Measurements from ENCODE around the gene RGS7.

The RGS7 gene

DNA sequence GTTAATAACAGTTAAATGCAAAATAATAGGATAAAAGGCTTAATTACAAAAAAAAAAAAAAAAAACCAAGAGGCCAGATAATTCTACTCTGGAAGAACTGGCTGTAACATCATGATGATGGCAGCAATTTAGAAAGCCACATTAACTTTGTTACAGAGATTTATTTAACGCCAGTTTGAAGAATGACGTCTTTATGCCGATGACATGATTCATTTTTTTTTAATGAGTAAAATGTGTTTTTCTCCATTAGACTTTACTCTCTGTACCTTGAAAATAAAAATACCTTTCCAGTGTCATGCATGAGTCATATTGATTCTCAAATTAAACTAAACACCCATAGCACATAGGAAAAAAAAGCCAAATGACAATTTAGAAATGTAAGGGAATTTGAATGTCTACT is 226.1 kb downstream of the RGS7 start:
- Histone ChIP-seq H3K36me3 (ENCODE audit: control insufficient read depth in 2 of 2, insufficient read depth in 2 of 2, low read length in 2 of 2) (no peaks in the 10 kb centered on the region), H3K27ac (ENCODE audit: low read depth in 2 of 2, low read length in 2 of 2) (no peak overlapping the region), H3K4me1 (ENCODE audit: control insufficient read depth in 2 of 2, insufficient read depth in 2 of 2, low read length in 2 of 2) (no peaks in the 10 kb centered on the region), H3K9me3 (ENCODE audit: control insufficient read depth in 2 of 2, low read length in 2 of 2) (no peaks in the 10 kb centered on the region), H3K4me3 (ENCODE audit: low read length in 2 of 2) (no peak overlapping the region), H3K27me3 (ENCODE audit: control insufficient read depth in 2 of 2, insufficient read depth in 2 of 2, low read length in 2 of 2) (no peaks in the 10 kb centered on the region), H3K9ac (ENCODE audit: low read depth in 1 of 2, low read length in 2 of 2) (no peak overlapping the region)

- Histone ChIP-seq H3K9me3 (ENCODE audit: control insufficient read depth in 2 of 2, low read length in 2 of 2) (no peaks in the 10 kb centered on the region), H3K27ac (ENCODE audit: low read depth in 2 of 2, low read length in 2 of 2) (no peak overlapping the region), H3K4me3 (ENCODE audit: low read length in 2 of 2) (no peak overlapping the region), H3K9ac (ENCODE audit: low read depth in 1 of 2, low read length in 2 of 2) (no peak overlapping the region), H3K4me1 (ENCODE audit: control insufficient read depth in 2 of 2, insufficient read depth in 2 of 2, low read length in 2 of 2) (no peaks in the 10 kb centered on the region), H3K36me3 (ENCODE audit: control insufficient read depth in 2 of 2, insufficient read depth in 2 of 2, low read length in 2 of 2) (no peaks in the 10 kb centered on the region), H3K27me3 (ENCODE audit: control insufficient read depth in 2 of 2, insufficient read depth in 2 of 2, low read length in 2 of 2) (no peaks in the 10 kb centered on the region)
Observed at GRCh38 chr1:241129207-241129960, 227.6 kb downstream of the RGS7 start.

- Histone ChIP-seq H3K4me1 (ENCODE audit: control insufficient read depth in 2 of 2, insufficient read depth in 2 of 2, low read length in 2 of 2) (no peaks in the 10 kb centered on the region), H3K9me3 (ENCODE audit: control insufficient read depth in 2 of 2, low read length in 2 of 2) (no peaks in the 10 kb centered on the region), H3K27me3 (ENCODE audit: control insufficient read depth in 2 of 2, insufficient read depth in 2 of 2, low read length in 2 of 2) (no peaks in the 10 kb centered on the region), H3K27ac (ENCODE audit: low read depth in 2 of 2, low read length in 2 of 2) (no peak overlapping the region), H3K9ac (ENCODE audit: low read depth in 1 of 2, low read length in 2 of 2) (no peak overlapping the region), H3K36me3 (ENCODE audit: control insufficient read depth in 2 of 2, insufficient read depth in 2 of 2, low read length in 2 of 2) (no peaks in the 10 kb centered on the region), H3K4me3 (ENCODE audit: low read length in 2 of 2) (no peak overlapping the region)
Observed at GRCh38 chr1:241125286-241125685, 231.7 kb downstream of the RGS7 start.

DNA sequence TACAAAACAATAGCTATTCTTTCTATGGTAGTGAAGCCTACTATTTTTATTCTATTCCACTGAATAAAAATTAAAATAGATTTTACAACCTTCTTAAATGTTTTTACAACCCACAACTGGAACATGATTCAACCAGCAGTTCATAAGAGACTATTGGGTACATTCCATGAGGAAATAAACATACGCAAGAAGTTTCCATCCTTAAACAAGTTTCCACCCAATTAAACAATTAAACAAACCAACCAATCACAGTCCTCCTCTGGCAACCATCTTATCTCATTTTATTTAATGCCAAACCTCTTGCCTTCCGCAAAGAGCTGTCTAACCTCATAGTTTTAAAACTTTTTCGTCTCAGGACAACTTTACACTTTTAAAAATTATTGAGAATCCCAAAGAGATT is 239.0 kb downstream of the RGS7 start:
- Histone ChIP-seq H3K9me3 (ENCODE audit: control insufficient read depth in 2 of 2, low read length in 2 of 2) (no peaks in the 10 kb centered on the region), H3K4me3 (ENCODE audit: low read length in 2 of 2) (no peak overlapping the region), H3K4me1 (ENCODE audit: control insufficient read depth in 2 of 2, insufficient read depth in 2 of 2, low read length in 2 of 2) (peaks cover 0 to 2% of the 10 kb centered on the region in 2 donors), H3K27me3 (ENCODE audit: control insufficient read depth in 2 of 2, insufficient read depth in 2 of 2, low read length in 2 of 2) (no peaks in the 10 kb centered on the region), H3K27ac (ENCODE audit: low read depth in 2 of 2, low read length in 2 of 2) (no peak overlapping the region), H3K9ac (ENCODE audit: low read depth in 1 of 2, low read length in 2 of 2) (no peak overlapping the region), H3K36me3 (ENCODE audit: control insufficient read depth in 2 of 2, insufficient read depth in 2 of 2, low read length in 2 of 2) (no peaks in the 10 kb centered on the region)

GRCh38 chr1:241115784-241116183 is 241.2 kb downstream of the RGS7 start:
- H3K9me3 ChIP-seq (ENCODE audit: control insufficient read depth in 2 of 2, low read length in 2 of 2): no peaks in the 10 kb centered on the region
- H3K4me1 ChIP-seq (ENCODE audit: control insufficient read depth in 2 of 2, insufficient read depth in 2 of 2, low read length in 2 of 2): peaks cover 0 to 2% of the 10 kb centered on the region in 2 donors
- no peak overlapping the region for H3K9ac ChIP-seq (ENCODE audit: low read depth in 1 of 2, low read length in 2 of 2)
- H3K4me3 ChIP-seq (ENCODE audit: low read length in 2 of 2): no peak overlapping the region
- no peak overlapping the region for H3K27ac ChIP-seq (ENCODE audit: low read depth in 2 of 2, low read length in 2 of 2)
- H3K27me3 ChIP-seq (ENCODE audit: control insufficient read depth in 2 of 2, insufficient read depth in 2 of 2, low read length in 2 of 2): no peaks in the 10 kb centered on the region
- H3K36me3 ChIP-seq (ENCODE audit: control insufficient read depth in 2 of 2, insufficient read depth in 2 of 2, low read length in 2 of 2): no peaks in the 10 kb centered on the region

GRCh38 chr1:241114699-241115233 is 242.2 kb downstream of the RGS7 start:
- Histone ChIP-seq H3K9me3 (ENCODE audit: control insufficient read depth in 2 of 2, low read length in 2 of 2) (no peaks in the 10 kb centered on the region), H3K36me3 (ENCODE audit: control insufficient read depth in 2 of 2, insufficient read depth in 2 of 2, low read length in 2 of 2) (no peaks in the 10 kb centered on the region), H3K4me3 (ENCODE audit: low read length in 2 of 2) (no peak overlapping the region), H3K4me1 (ENCODE audit: control insufficient read depth in 2 of 2, insufficient read depth in 2 of 2, low read length in 2 of 2) (peaks cover 0 to 2% of the 10 kb centered on the region in 2 donors), H3K27me3 (ENCODE audit: control insufficient read depth in 2 of 2, insufficient read depth in 2 of 2, low read length in 2 of 2) (no peaks in the 10 kb centered on the region), H3K9ac (ENCODE audit: low read depth in 1 of 2, low read length in 2 of 2) (no peak overlapping the region), H3K27ac (ENCODE audit: low read depth in 2 of 2, low read length in 2 of 2) (no peak overlapping the region)

DNA sequence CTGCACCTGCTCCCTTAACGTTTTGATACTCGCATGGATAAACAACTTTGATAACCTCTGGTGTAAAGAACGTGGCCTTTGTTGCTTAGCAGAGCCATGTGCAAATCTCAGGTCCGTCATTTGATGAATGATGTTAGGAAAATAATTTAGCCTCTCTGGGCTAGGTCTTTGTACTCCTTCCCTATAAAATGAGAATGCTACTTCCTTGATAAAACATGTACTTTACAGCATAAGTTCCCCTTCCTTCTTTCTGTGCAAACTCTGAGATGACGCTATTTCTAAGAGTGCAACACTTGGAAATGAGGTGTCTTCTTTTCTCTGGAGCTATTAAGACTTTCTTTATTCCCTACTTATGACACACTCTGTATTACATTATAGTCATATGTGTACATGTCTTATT is 243.4 kb downstream of the RGS7 start:
- Histone ChIP-seq H3K9me3 (ENCODE audit: control insufficient read depth in 2 of 2, low read length in 2 of 2) (no peaks in the 10 kb centered on the region), H3K36me3 (ENCODE audit: control insufficient read depth in 2 of 2, insufficient read depth in 2 of 2, low read length in 2 of 2) (no peaks in the 10 kb centered on the region), H3K4me3 (ENCODE audit: low read length in 2 of 2) (no peak overlapping the region), H3K4me1 (ENCODE audit: control insufficient read depth in 2 of 2, insufficient read depth in 2 of 2, low read length in 2 of 2) (peaks cover 0 to 5% of the 10 kb centered on the region in 2 donors), H3K27ac (ENCODE audit: low read depth in 2 of 2, low read length in 2 of 2) (no peak overlapping the region), H3K27me3 (ENCODE audit: control insufficient read depth in 2 of 2, insufficient read depth in 2 of 2, low read length in 2 of 2) (no peaks in the 10 kb centered on the region), H3K9ac (ENCODE audit: low read depth in 1 of 2, low read length in 2 of 2) (no peak overlapping the region)

DNA sequence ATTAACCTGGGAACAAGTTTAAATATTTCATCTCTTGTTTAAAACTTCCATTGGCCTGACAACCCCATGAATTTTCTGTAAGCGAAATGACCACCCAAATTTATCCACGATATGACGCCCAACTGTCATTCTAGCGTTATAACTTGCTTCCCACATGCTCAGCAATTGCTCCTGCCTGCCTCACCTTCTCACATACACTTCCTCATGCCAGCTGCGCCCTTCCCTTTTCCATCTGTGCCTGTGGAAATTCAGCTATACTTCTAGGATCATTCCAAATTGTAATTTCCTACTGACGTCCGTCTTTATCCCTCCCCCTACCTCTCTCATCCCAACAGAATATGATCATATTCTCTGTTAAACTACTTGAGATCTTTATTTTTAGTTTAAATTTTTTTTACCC is 248.0 kb downstream of the RGS7 start:
- no peaks in the 10 kb centered on the region for H3K36me3 ChIP-seq (ENCODE audit: control insufficient read depth in 2 of 2, insufficient read depth in 2 of 2, low read length in 2 of 2)
- H3K9ac ChIP-seq (ENCODE audit: low read depth in 1 of 2, low read length in 2 of 2): no peak overlapping the region
- no peak overlapping the region for H3K4me3 ChIP-seq (ENCODE audit: low read length in 2 of 2)
- no peaks in the 10 kb centered on the region for H3K27me3 ChIP-seq (ENCODE audit: control insufficient read depth in 2 of 2, insufficient read depth in 2 of 2, low read length in 2 of 2)
- no peaks in the 10 kb centered on the region for H3K9me3 ChIP-seq (ENCODE audit: control insufficient read depth in 2 of 2, low read length in 2 of 2)
- peaks cover 0 to 4% of the 10 kb centered on the region in 2 donors for H3K4me1 ChIP-seq (ENCODE audit: control insufficient read depth in 2 of 2, insufficient read depth in 2 of 2, low read length in 2 of 2)
- H3K27ac ChIP-seq (ENCODE audit: low read depth in 2 of 2, low read length in 2 of 2): no peak overlapping the region

GRCh38 chr1:241105147-241105546 is 251.9 kb downstream of the RGS7 start:
- Histone ChIP-seq H3K9ac (ENCODE audit: low read depth in 1 of 2, low read length in 2 of 2) (no peak overlapping the region), H3K27me3 (ENCODE audit: control insufficient read depth in 2 of 2, insufficient read depth in 2 of 2, low read length in 2 of 2) (no peaks in the 10 kb centered on the region), H3K27ac (ENCODE audit: low read depth in 2 of 2, low read length in 2 of 2) (no peak overlapping the region), H3K36me3 (ENCODE audit: control insufficient read depth in 2 of 2, insufficient read depth in 2 of 2, low read length in 2 of 2) (no peaks in the 10 kb centered on the region), H3K4me3 (ENCODE audit: low read length in 2 of 2) (no peak overlapping the region), H3K9me3 (ENCODE audit: control insufficient read depth in 2 of 2, low read length in 2 of 2) (no peaks in the 10 kb centered on the region), H3K4me1 (ENCODE audit: control insufficient read depth in 2 of 2, insufficient read depth in 2 of 2, low read length in 2 of 2) (peaks cover 0 to 3% of the 10 kb centered on the region in 2 donors)

DNA sequence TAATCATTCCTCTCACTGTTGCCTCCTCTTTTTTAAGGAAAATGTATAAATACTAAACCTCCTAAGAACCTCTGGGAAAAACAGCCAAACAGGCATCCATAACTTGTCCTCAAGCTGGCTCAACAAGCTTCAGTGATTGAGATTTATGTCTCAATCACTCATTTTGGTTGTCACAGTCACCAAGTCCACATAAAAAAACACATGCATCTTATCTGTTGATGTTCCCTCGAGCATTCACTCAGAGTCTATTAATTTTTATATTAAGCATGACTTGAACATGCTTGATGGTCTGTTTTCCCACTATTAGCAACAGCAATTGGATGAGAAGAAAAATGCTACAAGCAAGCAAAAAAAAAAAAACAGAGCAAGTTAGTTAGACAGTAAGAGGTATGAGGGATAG is 254.3 kb downstream of the RGS7 start:
- H3K9ac ChIP-seq (ENCODE audit: low read depth in 1 of 2, low read length in 2 of 2): no peak overlapping the region
- no peaks in the 10 kb centered on the region for H3K36me3 ChIP-seq (ENCODE audit: control insufficient read depth in 2 of 2, insufficient read depth in 2 of 2, low read length in 2 of 2)
- H3K9me3 ChIP-seq (ENCODE audit: control insufficient read depth in 2 of 2, low read length in 2 of 2): no peaks in the 10 kb centered on the region

More for the DNA sequence above, 254.3 kb downstream of the RGS7 start:
- H3K27me3 ChIP-seq (ENCODE audit: control insufficient read depth in 2 of 2, insufficient read depth in 2 of 2, low read length in 2 of 2): no peaks in the 10 kb centered on the region
- H3K27ac ChIP-seq (ENCODE audit: low read depth in 2 of 2, low read length in 2 of 2): no peak overlapping the region
- H3K4me1 ChIP-seq (ENCODE audit: control insufficient read depth in 2 of 2, insufficient read depth in 2 of 2, low read length in 2 of 2): no peaks in the 10 kb centered on the region
- no peak overlapping the region for H3K4me3 ChIP-seq (ENCODE audit: low read length in 2 of 2)

Measured in mucosa of rectum (tissue), 2 donors.